SK-N-SH (cell line): ENCODE results near the gene SIL1. TPM values are rescaled to one million over a fixed set of nuclear protein-coding genes. Genes with fewer than 3 reads are reported as not detected.

Experiments
- CTCF ChIA-PET: fragments of 300-600, 350-600 bp; formaldehyde crosslinking; extraction: SDS; loops from one replicate; lab custom pipeline; 2021; lab: Yijun Ruan, JAX
- POLR2A ChIA-PET: fragments of 350-600 bp; sonication (Branson Sonifier 250); formaldehyde crosslinking; extraction: SDS; loops from one replicate; lab custom pipeline; 2020; ENCODE audit warnings: antibody characterized with exemption, inconsistent platforms; lab: Yijun Ruan, JAX
- DNase-seq: peaks from one replicate; pipeline ENCODE4 v3.0.0; 2012
- H2AFZ ChIP-seq: fragments of 200-600 bp; sonication (generic); 2 replicates; pipeline ENCODE4 v1.8.1; 2016; ENCODE audit warnings: antibody characterized with exemption, mild to moderate bottlenecking, low read depth
- H3F3A ChIP-seq: fragments of 200-600 bp; sonication (generic); replicated peaks from 2 replicates; pipeline ENCODE3; 2016; ENCODE audit warnings: antibody characterized with exemption, mild to moderate bottlenecking; ENCODE audit not compliant: insufficient read depth
- H3K27ac ChIP-seq, 2 experiments: fragments of 200-500 bp in 1 of 2; fragments of 200-600 bp in 1 of 2; sonication (Bioruptor generic) in 1 of 2; sonication (generic), shearing (Covaris generic) in 1 of 2; 2 replicates each; pipeline versions ENCODE4 v1.5.1 to v1.6.1; 2014 to 2016; ENCODE audit warnings: low read depth in 2 of 2, inconsistent platforms in 1 of 2, low read length in 1 of 2, mild to moderate bottlenecking in 1 of 2, mixed read lengths in 1 of 2
- H3K27me3 ChIP-seq: fragments of 200-600 bp; sonication (generic), shearing (Covaris generic); 2 replicates; pipeline ENCODE4 v1.6.1; 2016; ENCODE audit warnings: mixed run types; ENCODE audit not compliant: insufficient read depth
- H3K36me3 ChIP-seq, 2 experiments: fragments of 200-500 bp in 1 of 2; fragments of 200-600 bp in 1 of 2; sonication (Bioruptor generic) in 1 of 2; sonication (generic) in 1 of 2; replicated peaks in 1 of 2; 2 replicates each; pipeline versions ENCODE3 to v1.5.1; 2014 to 2016; ENCODE audit warnings: low read length in 1 of 2, mild to moderate bottlenecking in 1 of 2; ENCODE audit not compliant: insufficient read depth in 2 of 2, control insufficient read depth in 1 of 2
- H3K4me1 ChIP-seq, 2 experiments: fragments of 200-500 bp in 1 of 2; fragments of 200-600 bp in 1 of 2; sonication (Bioruptor generic) in 1 of 2; sonication (generic), shearing (Covaris generic) in 1 of 2; 2 replicates each; pipeline versions ENCODE4 v1.5.1 to v1.6.1; 2014 to 2016; ENCODE audit warnings: low read depth in 1 of 2, low read length in 1 of 2, mixed run types in 1 of 2; ENCODE audit not compliant: insufficient read depth in 2 of 2, control insufficient read depth in 1 of 2
- H3K4me2 ChIP-seq: fragments of 200-600 bp; sonication (generic), shearing (Covaris generic); 2 replicates; pipeline ENCODE4 v1.6.1; 2017; ENCODE audit warnings: mixed run types
- H3K4me3 ChIP-seq, 2 experiments: fragments of 200-500 bp in 1 of 2; fragments of 200-600 bp in 1 of 2; sonication (Bioruptor generic) in 1 of 2; sonication (generic), shearing (Covaris generic) in 1 of 2; 2 replicates each; pipeline versions ENCODE4 v1.5.1 to v1.8.1; 2014 to 2016; ENCODE audit warnings: low read depth in 2 of 2, inconsistent platforms in 1 of 2, low read length in 1 of 2, mild to moderate bottlenecking in 1 of 2, mixed read lengths in 1 of 2, moderate library complexity in 1 of 2
- H3K79me2 ChIP-seq: fragments of 200-600 bp; sonication (generic); 2 replicates; pipeline ENCODE4 v1.8.1; 2017; ENCODE audit warnings: mild to moderate bottlenecking; ENCODE audit not compliant: insufficient read depth
- H3K9ac ChIP-seq: fragments of 200-600 bp; sonication (generic); 2 replicates; pipeline ENCODE4 v1.6.1; 2017; ENCODE audit warnings: mixed run types
- H3K9me2 ChIP-seq: fragments of 200-600 bp; sonication (generic); 2 replicates; pipeline ENCODE4 v1.6.1; 2017; ENCODE audit warnings: mixed run types
- H3K9me3 ChIP-seq: fragments of 200-600 bp; sonication (generic); 2 replicates; pipeline ENCODE4 v1.6.1; 2017; ENCODE audit warnings: mixed run types, mild to moderate bottlenecking, moderate library complexity
- H4K20me1 ChIP-seq: fragments of 200-600 bp; sonication (generic); 2 replicates; pipeline ENCODE4 v1.6.1; 2017; ENCODE audit warnings: mild to moderate bottlenecking, mixed run types; ENCODE audit not compliant: insufficient read depth
- CHD2 ChIP-seq: fragments of 150-350 bp; IDR thresholded peaks from 2 replicates; pipeline ENCODE4 v1.6.1; 2018; ENCODE audit warnings: low read length; ENCODE audit not compliant: partially characterized antibody
- ELF1 ChIP-seq: IDR thresholded peaks from 2 replicates; pipeline ENCODE4 v1.4.0; 2012
- EP300 ChIP-seq, 2 experiments: IDR thresholded peaks; 2 replicates each; pipeline versions ENCODE4 v1.4.0 to v1.6.1; 2012; ENCODE audit warnings: borderline replicate concordance in 1 of 2, low read depth in 1 of 2, low read length in 1 of 2
- EZH2phosphoT487 ChIP-seq: fragments of 200-600 bp; sonication (generic); IDR thresholded peaks from 2 replicates; pipeline ENCODE4 v1.6.1; 2017; ENCODE audit warnings: low read depth, mixed run types, mild to moderate bottlenecking, antibody characterized with exemption, moderate library complexity, borderline replicate concordance
- FOSL2 ChIP-seq: IDR thresholded peaks from 2 replicates; pipeline ENCODE4 v1.4.0; 2012; ENCODE audit warnings: low read depth, mild to moderate bottlenecking, moderate library complexity, borderline replicate concordance
- GATA2 ChIP-seq: sonication (generic); formaldehyde crosslinking; IDR thresholded peaks from 2 replicates; pipeline ENCODE4 v1.5.0; 2020; ENCODE audit warnings: mild to moderate bottlenecking, missing genetic modification reagents
- JUND ChIP-seq: IDR thresholded peaks from 2 replicates; pipeline ENCODE4 v1.4.0; 2012
- MXI1 ChIP-seq: IDR thresholded peaks from 2 replicates; pipeline ENCODE4 v1.6.1; 2012; ENCODE audit warnings: mild to moderate bottlenecking, low read depth, low read length, improper control_type of control experiment
- NFIC ChIP-seq: IDR thresholded peaks from 2 replicates; pipeline ENCODE4 v1.4.0; 2012; ENCODE audit warnings: borderline replicate concordance
- NRF1 ChIP-seq: IDR thresholded peaks from 2 replicates; pipeline ENCODE4 v1.6.1; 2012; ENCODE audit warnings: low read depth, mild to moderate bottlenecking, low read length
- PBX3 ChIP-seq: IDR thresholded peaks from 2 replicates; pipeline ENCODE4; 2012
- RXRA ChIP-seq: IDR thresholded peaks from 2 replicates; pipeline ENCODE4 v1.4.0; 2012; ENCODE audit warnings: low read depth, mild to moderate bottlenecking, borderline replicate concordance
- TCF12 ChIP-seq: IDR thresholded peaks from 2 replicates; pipeline ENCODE4 v1.4.0; 2012
- TEAD4 ChIP-seq: IDR thresholded peaks from 2 replicates; pipeline ENCODE4 v1.4.0; 2012; ENCODE audit warnings: mild to moderate bottlenecking, borderline replicate concordance; ENCODE audit not compliant: insufficient read depth
- USF1 ChIP-seq: IDR thresholded peaks from 2 replicates; pipeline ENCODE4 v1.4.0; 2012; ENCODE audit warnings: low read depth, borderline replicate concordance
- ZBTB33 ChIP-seq: IDR thresholded peaks from 2 replicates; pipeline ENCODE4 v1.4.0; 2012; ENCODE audit warnings: low read depth, borderline replicate concordance
- WGBS: methylation state at CpG from one replicate; pipeline ENCODE4 v1.1.6; 2017; ENCODE audit warnings: low lambda C conversion rate; 5-methylcytosine and 5-hydroxymethylcytosine counted together
- polyA plus RNA-seq, 3 experiments: library from polyadenylated mRNA; depleted of rRNA; stranded (reverse); fragments of >200 nt; gene quantifications; 2 replicates each; pipeline ENCODE4 v1.2.3, GENCODE V29; 2012

The SIL1 gene
- polyA plus RNA-seq, 1 of the 3 experiments (the other 2 are of a cell fraction) = 25.9 TPM

GRCh38 chr5:139016186-139016585, 182.0 kb downstream of the SIL1 start (continued):
- TF ChIP-seq EZH2phosphoT487 = no peak

- no peak for DNase-seq
- Histone ChIP-seq H3K36me3 (peaks cover 4 to 8% of the 10 kb centered on the region in 2 experiments), H3K4me1 (peaks cover 2 to 5% of the 10 kb centered on the region in 2 experiments; a peak in 2 of 4 replicates), H3K4me3 (no peak overlapping the region), H3K27me3 (no peaks in the 10 kb centered on the region), H3K4me2 (no peak overlapping the region), H3K79me2 (no peaks in the 10 kb centered on the region), H3K9me2 (no peaks in the 10 kb centered on the region), H3K9ac (no peak overlapping the region), H3F3A (peaks cover 5% of the 10 kb centered on the region), H3K27ac (peak overlapping the region in 1 of 2 experiments; percentile 22; a peak in 1 of 4 replicates), H2AFZ (no peak overlapping the region), H3K9me3 (no peaks in the 10 kb centered on the region), H4K20me1 (no peaks in the 10 kb centered on the region; the same call in 1 of the 2 replicates)
- TF ChIP-seq FOSL2 (peak; percentile 83), NFIC (peak; percentile 88), TEAD4 (peak; percentile 50; the same call in 1 of the 2 replicates), MXI1 (no peak), CHD2 (no peak), ELF1 (no peak), JUND (peak; percentile 74), USF1 (no peak), GATA2 (CRISPR knock-in tag) (no peak), NRF1 (no peak), TCF12 (peak; percentile 62), ZBTB33 (no peak), PBX3 (0 out of 2 replicates have a peak, but pooled peaks have one; percentile 52), RXRA (peak; percentile 92), EP300 (IDR thresholded peaks at IDR 0.05; ENCODE audit: borderline replicate concordance in 1 of 2, low read depth in 1 of 2, low read length in 1 of 2) (peak in 1 of 2 experiments; percentile 46; a peak in 1 of 4 replicates)
- CTCF ChIA-PET = interaction anchor here (0.9 kb wide), 1 partner anchor 51 kb away, joined by 3 read pairs; no protein-coding TSS in a partner anchor
- WGBS = 31% methylated on average over 4 of the region's 4 CpGs
- POLR2A ChIA-PET = no interaction called here
Observed at GRCh38 chr5:139014726-139015125, 183.4 kb downstream of the SIL1 start.
